Measurements from ENCODE around the gene NOS3. TPM values are rescaled to one million over a fixed set of nuclear protein-coding genes. Genes with fewer than 3 reads are reported as not detected.
A peak's percentile ranks its signal among the peaks of the same experiment; 100 is the strongest.

The NOS3 gene
- total and polyA plus RNA-seq, 9 of the 15 experiments (the other 6 are each of a cell fraction or from before 2014, with no cell fraction given) = 1.1 to 121 (median 23.6) TPM

GRCh38 chr7:151025924-151026671 is 35.3 kb downstream of the NOS3 start (continued):
- peak in 1 of 3 experiments; percentile 63 for TF ChIP-seq YY1 (IDR thresholded peaks at IDR 0.05; ENCODE audit: borderline replicate concordance in 1 of 3, control insufficient read depth in 1 of 3, extremely low read depth in 1 of 3, insufficient read depth in 3 of 3, insufficient read length in 1 of 3, insufficient replicate concordance in 2 of 3, low read depth in 1 of 3, low read length in 2 of 3)
- peak; percentile 9; the same call in 1 of the 2 replicates for TF ChIP-seq IRF9 (tag; IDR thresholded peaks at IDR 0.05)
- TF ChIP-seq RBM22 (IDR thresholded peaks at IDR 0.05; ENCODE audit: low read depth, low read length, poor library complexity, severe bottlenecking) = no peak
- TF ChIP-seq TCF3 (CRISPR knock-in tag; IDR thresholded peaks at IDR 0.05) = peak; percentile 27; the same call in 1 of the 2 replicates
- peak; percentile 36; the same call in 1 of the 2 replicates for TF ChIP-seq TFAP4 (CRISPR knock-in tag; IDR thresholded peaks at IDR 0.05; ENCODE audit: borderline replicate concordance)
- no peak for TF ChIP-seq ZNF785 (CRISPR knock-in tag; IDR thresholded peaks at IDR 0.05)
- no peak for TF ChIP-seq MEF2A (IDR thresholded peaks at IDR 0.05; ENCODE audit: control insufficient read depth, low read depth, low read length)
- TF ChIP-seq ATF7 (IDR thresholded peaks at IDR 0.05) = no peak
- peak; percentile 17; the same call in 1 of the 2 replicates for TF ChIP-seq HSF4 (CRISPR knock-in tag; IDR thresholded peaks at IDR 0.05; ENCODE audit: borderline replicate concordance)
- peak; percentile 73 for TF ChIP-seq NFE2 (IDR thresholded peaks at IDR 0.05; ENCODE audit: low read depth)
- no peak for TF ChIP-seq BRD9 (IDR thresholded peaks at IDR 0.05; ENCODE audit: low read depth, partially characterized antibody)
- no peak for TF ChIP-seq MCM2 (IDR thresholded peaks at IDR 0.05; ENCODE audit: low read depth)
- peak; percentile 27; the same call in 1 of the 2 replicates for TF ChIP-seq PKNOX1 (IDR thresholded peaks at IDR 0.05)
- TF ChIP-seq ZNF609 (CRISPR knock-in tag; IDR thresholded peaks at IDR 0.05; ENCODE audit: borderline replicate concordance) = no peak
- no peak for TF ChIP-seq ZBTB9 (CRISPR knock-in tag; IDR thresholded peaks at IDR 0.05)
- peak in 1 of 2 experiments; percentile 9; a peak in 1 of 4 replicates for TF ChIP-seq MAZ (CRISPR knock-in tag; conservative IDR thresholded peaks at IDR 0.05 in 1 of 2, IDR thresholded peaks at IDR 0.05 in 1 of 2)

Measured in K562 (cell line).